GM20000 (cell line): ENCODE data around the gene NRIP3.

Source experiments
- DNase-seq: peaks from one replicate; pipeline ENCODE4 v3.0.0; 2012; ENCODE audit warnings: low spot score
- CTCF ChIP-seq: IDR thresholded peaks from 2 replicates; pipeline ENCODE4 v1.5.1; 2012; ENCODE audit warnings: mild to moderate bottlenecking, control low read depth; ENCODE audit errors: extremely low read depth, missing control alignments

The NRIP3 gene

GRCh38 chr11:9004183-9004926 lies 554 bp upstream of the NRIP3 start:
- no peak for DNase-seq
- TF ChIP-seq CTCF, result no peak

- TF ChIP-seq CTCF, result no peak
- DNase-seq, result peak; percentile 31
Measured at GRCh38 chr11:9002920-9003572, 755 bp downstream of the NRIP3 start.

GRCh38 chr11:9001736-9002135 lies 2.1 kb downstream of the NRIP3 start:
- TF ChIP-seq CTCF, result no peak
- no peak for DNase-seq

GRCh38 chr11:8998017-8998416 lies 5.8 kb downstream of the NRIP3 start:
- no peak for DNase-seq
- TF ChIP-seq CTCF, result no peak

- TF ChIP-seq CTCF, result no peak
- DNase-seq, result no peak
Measured at GRCh38 chr11:8997451-8997850, 6.3 kb downstream of the NRIP3 start.

GRCh38 chr11:8989453-8989852 lies 14.3 kb downstream of the NRIP3 start:
- DNase-seq, result no peak
- TF ChIP-seq CTCF, result no peak
